AG09309 (cell line): ENCODE measurements around the gene ZNF320.
"Not testable (repeated sequence)": the region's sequence is repeated elsewhere in the genome, so short reads cannot be mapped to it uniquely, and the experiment has no call there.

ENCODE experiments used
- DNase-seq: peaks from one replicate; pipeline ENCODE4 v3.0.0-alpha.2; 2010; ENCODE audit warnings: low read depth
- H3K4me3 ChIP-seq: 2 replicates; pipeline ENCODE4 v1.5.1; 2011; ENCODE audit warnings: mild to moderate bottlenecking, low read depth, low read length, moderate library complexity; ENCODE audit not compliant: control insufficient read depth
- CTCF ChIP-seq: IDR thresholded peaks from 2 replicates; pipeline ENCODE4 v1.5.1; 2011; ENCODE audit warnings: mild to moderate bottlenecking, low read depth, low read length, inconsistent platforms; ENCODE audit not compliant: insufficient read depth, control insufficient read depth; ENCODE audit errors: missing control alignments

ZNF320 gene

GRCh38 chr19:52897138-52897935 is at the start of gene ZNF320:
ZNF320 (minus strand) TSS chr19:52897635; CDS start chr19:52890255, 7,380 bp downstream.
- DNase-seq = peak; percentile 57
- H3K4me3 ChIP-seq = peak within 1 kb of the TSS; percentile 54
- TF ChIP-seq CTCF = no peak

- TF ChIP-seq CTCF = no peak
- H3K4me3 ChIP-seq = no peak overlapping the region
- DNase-seq = no peak
Observed at GRCh38 chr19:52946322-52947310, 49.2 kb upstream of the ZNF320 start.

- no peak for DNase-seq
- no peak for TF ChIP-seq CTCF
- no peak overlapping the region for H3K4me3 ChIP-seq
Observed at GRCh38 chr19:52945652-52946321, 48.4 kb upstream of the ZNF320 start.

- DNase-seq, H3K4me3 ChIP-seq: not testable (repeated sequence)
Observed at GRCh38 chr19:52944703-52945493, 47.5 kb upstream of the ZNF320 start.

- no peak for DNase-seq
- no peak overlapping the region for H3K4me3 ChIP-seq
- no peak for TF ChIP-seq CTCF
Observed at GRCh38 chr19:52943884-52944643, 46.6 kb upstream of the ZNF320 start.
